ENCODE results near the gene PCBD2.
A peak's percentile ranks its signal among the peaks of the same experiment; 100 is the strongest.

PCBD2 gene

GRCh38 chr5:134965271-134965825 lies 60.4 kb downstream of the PCBD2 start:
- Histone ChIP-seq H3K9me2 (ENCODE audit: low read depth, low read length) (no peaks in the 10 kb centered on the region), H3K79me2 (ENCODE audit: insufficient read depth, low read length) (no peaks in the 10 kb centered on the region), H3K9me3 (ENCODE audit: low read length) (no peaks in the 10 kb centered on the region), H3K36me3 (ENCODE audit: insufficient read depth, low read length) (no peaks in the 10 kb centered on the region; the same call in none of the 2 replicates), H3K27ac (ENCODE audit: low read depth, low read length, poor library complexity, severe bottlenecking) (peak overlapping the region; percentile 5), H4K20me1 (ENCODE audit: insufficient read depth, low read length) (no peaks in the 10 kb centered on the region), H3K9ac (ENCODE audit: low read length) (no peak overlapping the region), H3F3A (ENCODE audit: insufficient read depth, low read length) (no peaks in the 10 kb centered on the region), H3K27me3 (ENCODE audit: insufficient read depth, low read length) (no peaks in the 10 kb centered on the region), H3K4me2 (ENCODE audit: low read length) (no peak overlapping the region), H3K4me1 (ENCODE audit: insufficient read depth, low read length, severe bottlenecking) (peaks cover 17% of the 10 kb centered on the region), H3K4me3 (ENCODE audit: low read depth, low read length, poor library complexity, severe bottlenecking) (no peak overlapping the region), H2AFZ (ENCODE audit: low read length) (no peak overlapping the region)
- TF ChIP-seq EZH2 (IDR thresholded peaks at IDR 0.05; ENCODE audit: borderline replicate concordance, low read length) = no peak
- no peak for TF ChIP-seq CTCF (IDR thresholded peaks at IDR 0.05; ENCODE audit: low read length)

- TF ChIP-seq EZH2 (IDR thresholded peaks at IDR 0.05; ENCODE audit: borderline replicate concordance, low read length) = no peak
- TF ChIP-seq CTCF (IDR thresholded peaks at IDR 0.05; ENCODE audit: low read length) = no peak
- H2AFZ ChIP-seq (ENCODE audit: low read length) = no peak within 1 kb of the TSS
- no peak within 1 kb of the TSS for H3K4me2 ChIP-seq (ENCODE audit: low read length)
- no peaks in the 10 kb centered on the region for H3K9me3 ChIP-seq (ENCODE audit: low read length)
- no peaks in the 10 kb centered on the region for H3K27me3 ChIP-seq (ENCODE audit: insufficient read depth, low read length)
- no peaks in the 10 kb centered on the region for H4K20me1 ChIP-seq (ENCODE audit: insufficient read depth, low read length)
- H3K4me1 ChIP-seq (ENCODE audit: insufficient read depth, low read length, severe bottlenecking) = peaks cover 15% of the 10 kb centered on the region
- H3F3A ChIP-seq (ENCODE audit: insufficient read depth, low read length) = no peaks in the 10 kb centered on the region
- H3K9ac ChIP-seq (ENCODE audit: low read length) = no peak within 1 kb of the TSS
- H3K9me2 ChIP-seq (ENCODE audit: low read depth, low read length) = no peaks in the 10 kb centered on the region
- no peak within 1 kb of the TSS for H3K27ac ChIP-seq (ENCODE audit: low read depth, low read length, poor library complexity, severe bottlenecking)
- H3K36me3 ChIP-seq (ENCODE audit: insufficient read depth, low read length) = no peaks in the 10 kb centered on the region
- no peaks in the 10 kb centered on the region for H3K79me2 ChIP-seq (ENCODE audit: insufficient read depth, low read length)
- no peak within 1 kb of the TSS for H3K4me3 ChIP-seq (ENCODE audit: low read depth, low read length, poor library complexity, severe bottlenecking)
Measured at GRCh38 chr5:134967607-134968006, 62.7 kb downstream of the PCBD2 start, which contains the start of gene CATSPER3. TSS of gene CATSPER3 (plus strand) at chr5:134967907. CDS start at chr5:134967992, 85 bp downstream.

GRCh38 chr5:134968055-134968454 lies 63.1 kb downstream of the PCBD2 start:
- Histone ChIP-seq H3K27me3 (ENCODE audit: insufficient read depth, low read length) (no peaks in the 10 kb centered on the region), H4K20me1 (ENCODE audit: insufficient read depth, low read length) (no peaks in the 10 kb centered on the region), H3K9me3 (ENCODE audit: low read length) (no peaks in the 10 kb centered on the region), H3K27ac (ENCODE audit: low read depth, low read length, poor library complexity, severe bottlenecking) (no peak overlapping the region), H3K36me3 (ENCODE audit: insufficient read depth, low read length) (no peaks in the 10 kb centered on the region), H3K4me1 (ENCODE audit: insufficient read depth, low read length, severe bottlenecking) (peaks cover 13% of the 10 kb centered on the region), H3K4me2 (ENCODE audit: low read length) (no peak overlapping the region), H3F3A (ENCODE audit: insufficient read depth, low read length) (no peaks in the 10 kb centered on the region), H3K79me2 (ENCODE audit: insufficient read depth, low read length) (no peaks in the 10 kb centered on the region), H2AFZ (ENCODE audit: low read length) (no peak overlapping the region), H3K9me2 (ENCODE audit: low read depth, low read length) (no peaks in the 10 kb centered on the region), H3K9ac (ENCODE audit: low read length) (no peak overlapping the region), H3K4me3 (ENCODE audit: low read depth, low read length, poor library complexity, severe bottlenecking) (no peak overlapping the region)
- TF ChIP-seq CTCF (IDR thresholded peaks at IDR 0.05; ENCODE audit: low read length) (no peak), EZH2 (IDR thresholded peaks at IDR 0.05; ENCODE audit: borderline replicate concordance, low read length) (no peak)
